Thyroid gland (tissue), 4 donors: ENCODE measurements around the gene PKD1. TPM values are rescaled to one million over a fixed set of nuclear protein-coding genes. Genes with fewer than 3 reads are reported as not detected.
"Not testable (repeated sequence)": the region's sequence is repeated elsewhere in the genome, so short reads cannot be mapped to it uniquely, and the experiment has no call there.

Experiments
- DNase-seq, 2 donors: peaks; one replicate each; pipeline ENCODE4 v3.0.0-alpha.2; 2019
- H3K27ac ChIP-seq, 3 donors: fragments of 200-600 bp; sonication (generic); 1 replicate in 2 of 3; 2 replicates in 1 of 3; pipeline ENCODE4 v1.5.1; 2016 to 2019; ENCODE audit warnings: mild to moderate bottlenecking in 1 of 3, moderate library complexity in 1 of 3
- H3K27me3 ChIP-seq: fragments of 200-600 bp; sonication (generic); one replicate; pipeline ENCODE4 v1.5.1; 2019
- H3K36me3 ChIP-seq, 2 donors: fragments of 200-600 bp; sonication (generic); one replicate each; pipeline ENCODE4 v1.5.1; 2016 to 2019
- H3K4me1 ChIP-seq, 2 donors: fragments of 200-600 bp; sonication (generic); one replicate each; pipeline ENCODE4 v1.5.1; 2017 to 2019
- H3K4me3 ChIP-seq, 3 donors: fragments of 200-600 bp; sonication (generic); replicated peaks in 1 of 3; 1 replicate in 2 of 3; 2 replicates in 1 of 3; pipeline ENCODE4 v1.5.1; 2016; ENCODE audit warnings: mild to moderate bottlenecking in 1 of 3
- H3K9me3 ChIP-seq: fragments of 200-600 bp; sonication (generic); one replicate; pipeline ENCODE4 v1.5.1; 2017
- POLR2A ChIP-seq, 2 donors: fragments of 450-650 bp; IDR thresholded peaks; one replicate each; pipeline ENCODE4 v1.6.1; 2017; ENCODE audit warnings: antibody characterized with exemption in 2 of 2, mild to moderate bottlenecking in 2 of 2, moderate library complexity in 1 of 2
- WGBS, 2 donors: methylation state at CpG; one replicate each; pipeline ENCODE4 v1.1.5; 2017; 5-methylcytosine and 5-hydroxymethylcytosine counted together
- intact Hi-C: fragments of 100-400 bp; cut with DNase I; formaldehyde crosslinking; loops from one replicate; pipeline ENCODE4 v1.15.1; 2023
- total RNA-seq, 4 donors: library from RNA; depleted of rRNA; stranded (reverse); fragments of >200 nt; gene quantifications; one replicate each; pipeline ENCODE4 v1.2.3, GENCODE V29; 2016
- TF ChIP-seq, protein P1 (sequence below), 6 experiments: fragments of 200-600 bp in 3 of 6; fragments of 450-650 bp in 3 of 6; sonication (generic) in 3 of 6; IDR thresholded peaks; one replicate each; pipeline ENCODE4 v1.5.1; 2016 to 2019; ENCODE audit warnings: antibody characterized with exemption in 6 of 6, mild to moderate bottlenecking in 2 of 6, inconsistent platforms in 1 of 6, moderate library complexity in 1 of 6

The PKD1 gene
- total RNA-seq, 4 donors from 2014 or later: 66.9 to 153 (median 87.7) TPM

GRCh38 chr16:2107791-2108125 is 27.9 kb downstream of the PKD1 start:
- H3K4me1 ChIP-seq, H3K4me3 ChIP-seq, intact Hi-C loops, H3K9me3 ChIP-seq, DNase-seq, H3K27me3 ChIP-seq, H3K27ac ChIP-seq: not testable (repeated sequence)
- peaks cover 29 to 44% of the 10 kb centered on the region in 2 donors for H3K36me3 ChIP-seq
- 95 to 96% methylated on average over 5 to 16 of the region's 23 CpGs for WGBS, 2 donors

DNA sequence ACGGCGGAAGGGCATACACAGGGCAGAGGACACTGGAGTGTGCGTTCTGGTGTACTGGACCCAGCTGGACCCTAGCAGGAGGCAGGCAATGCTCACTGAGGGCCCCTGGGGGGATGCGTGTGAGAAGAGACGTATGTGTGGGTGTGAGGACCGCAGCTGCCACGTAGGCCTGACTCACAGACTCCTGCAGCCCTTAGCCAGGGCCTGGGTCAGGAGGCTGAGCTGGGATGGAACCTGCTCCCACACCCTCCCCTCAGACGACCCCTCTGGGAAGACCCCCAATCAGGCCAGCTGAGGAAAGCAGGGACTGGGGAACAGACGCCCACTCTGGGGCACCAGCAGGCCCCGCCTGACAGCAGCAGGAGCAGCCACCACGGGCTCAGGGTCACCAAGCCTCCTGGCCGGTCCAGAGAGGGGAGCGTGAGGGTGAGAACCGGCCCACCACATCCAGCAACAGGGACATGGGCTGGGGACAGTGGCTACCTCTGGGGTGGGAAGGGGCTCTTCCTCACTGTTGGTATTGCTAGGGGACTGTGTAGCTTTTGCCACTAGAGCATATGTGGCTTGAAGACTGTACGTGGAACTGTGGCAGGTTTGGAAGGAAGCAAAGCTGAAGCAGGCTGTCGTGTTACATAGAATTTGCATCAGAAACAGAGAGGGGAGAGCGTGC is 28.4 kb downstream of the PKD1 start:
- WGBS, 2 donors: 88 to 93% methylated on average over 10 to 16 of the region's 17 CpGs
- DNase-seq, intact Hi-C loops, H3K4me1 ChIP-seq, H3K27me3 ChIP-seq, H3K9me3 ChIP-seq, H3K4me3 ChIP-seq, H3K27ac ChIP-seq: not testable (repeated sequence)
- H3K36me3 ChIP-seq: peaks cover 29 to 44% of the 10 kb centered on the region in 2 donors

DNA sequence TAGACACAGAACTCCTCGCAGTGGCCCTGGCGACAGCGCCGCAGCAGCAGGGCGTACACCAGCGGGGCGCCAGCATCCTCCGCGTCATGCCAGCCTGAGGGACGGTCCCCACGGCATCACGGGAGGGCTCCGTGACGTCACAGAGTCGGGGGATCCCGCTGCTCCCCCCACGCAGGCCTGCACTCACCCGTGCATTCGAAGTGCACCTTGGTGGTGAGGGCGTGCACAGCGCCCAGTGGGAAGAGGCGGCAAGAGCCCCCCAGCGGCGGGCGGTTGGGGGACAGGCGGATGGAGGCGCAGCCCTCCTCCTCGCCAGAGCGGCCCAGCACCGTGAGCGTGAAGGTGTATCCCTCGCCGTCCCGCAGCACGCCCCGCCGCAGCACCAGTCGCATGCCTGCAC is 29.5 kb downstream of the PKD1 start:
- H3K9me3 ChIP-seq, H3K4me3 ChIP-seq, intact Hi-C loops, H3K27ac ChIP-seq, H3K27me3 ChIP-seq, H3K4me1 ChIP-seq, DNase-seq: not testable (repeated sequence)
- 100% methylated on average over 3 of the region's 38 CpGs; no CpG with 5 or more reads in 1 of the 2 donors for WGBS, 2 donors
- peaks cover 25 to 44% of the 10 kb centered on the region in 2 donors for H3K36me3 ChIP-seq

GRCh38 chr16:2105769-2106168 is 29.9 kb downstream of the PKD1 start:
- H3K4me1 ChIP-seq, H3K9me3 ChIP-seq, H3K4me3 ChIP-seq, H3K27me3 ChIP-seq, DNase-seq, intact Hi-C loops, H3K27ac ChIP-seq: not testable (repeated sequence)
- WGBS, 2 donors: 75% methylated on average over 12 of the region's 22 CpGs; no CpG with 5 or more reads in 1 of the 2 donors
- H3K36me3 ChIP-seq: peaks cover 21 to 39% of the 10 kb centered on the region in 2 donors

- DNase-seq, H3K27me3 ChIP-seq, H3K4me1 ChIP-seq, H3K27ac ChIP-seq, H3K4me3 ChIP-seq, H3K9me3 ChIP-seq, intact Hi-C loops: not testable (repeated sequence)
- H3K36me3 ChIP-seq: peaks cover 16 to 39% of the 10 kb centered on the region in 2 donors
- WGBS, 2 donors: 93% methylated on average over 10 of the region's 21 CpGs; no CpG with 5 or more reads in 1 of the 2 donors
These were observed 30.4 kb downstream of the PKD1 start for GRCh38 chr16:2105291-2105690.

DNA sequence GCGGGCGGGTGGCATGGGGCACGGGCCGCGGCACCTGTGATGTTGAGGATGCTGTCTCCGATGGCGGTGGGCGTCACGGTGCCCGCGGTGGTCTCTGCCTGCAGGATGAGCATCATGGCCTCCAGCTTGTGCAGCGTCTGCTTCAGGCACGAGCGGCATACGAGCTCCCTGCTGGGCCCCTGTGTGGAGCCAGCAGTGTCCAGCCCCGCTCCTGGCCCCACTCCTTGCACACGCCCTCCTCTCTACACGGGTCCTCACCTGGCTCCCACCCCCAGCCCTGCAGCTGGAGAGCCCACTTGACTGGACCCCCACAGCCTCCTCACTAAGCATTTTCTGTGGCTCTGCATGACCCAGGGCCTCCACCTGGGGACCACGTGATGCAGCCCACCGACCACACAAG is 31.2 kb downstream of the PKD1 start:
- H3K27me3 ChIP-seq, H3K4me1 ChIP-seq, H3K4me3 ChIP-seq, DNase-seq, H3K9me3 ChIP-seq, intact Hi-C loops, H3K27ac ChIP-seq: not testable (repeated sequence)
- peaks cover 16 to 43% of the 10 kb centered on the region in 2 donors for H3K36me3 ChIP-seq
- WGBS, 2 donors: 50 to 84% methylated on average over 3 to 16 of the region's 20 CpGs

GRCh38 chr16:2102471-2102870 is 33.2 kb downstream of the PKD1 start:
- H3K4me3 ChIP-seq: no peak overlapping the region
- peaks cover 2% of the 10 kb centered on the region in 2 donors for H3K4me1 ChIP-seq
- H3K36me3 ChIP-seq: peaks cover 16 to 30% of the 10 kb centered on the region in 2 donors
- no peaks in the 10 kb centered on the region for H3K9me3 ChIP-seq
- no peak overlapping the region for H3K27ac ChIP-seq
- TF ChIP-seq, protein P1, sequence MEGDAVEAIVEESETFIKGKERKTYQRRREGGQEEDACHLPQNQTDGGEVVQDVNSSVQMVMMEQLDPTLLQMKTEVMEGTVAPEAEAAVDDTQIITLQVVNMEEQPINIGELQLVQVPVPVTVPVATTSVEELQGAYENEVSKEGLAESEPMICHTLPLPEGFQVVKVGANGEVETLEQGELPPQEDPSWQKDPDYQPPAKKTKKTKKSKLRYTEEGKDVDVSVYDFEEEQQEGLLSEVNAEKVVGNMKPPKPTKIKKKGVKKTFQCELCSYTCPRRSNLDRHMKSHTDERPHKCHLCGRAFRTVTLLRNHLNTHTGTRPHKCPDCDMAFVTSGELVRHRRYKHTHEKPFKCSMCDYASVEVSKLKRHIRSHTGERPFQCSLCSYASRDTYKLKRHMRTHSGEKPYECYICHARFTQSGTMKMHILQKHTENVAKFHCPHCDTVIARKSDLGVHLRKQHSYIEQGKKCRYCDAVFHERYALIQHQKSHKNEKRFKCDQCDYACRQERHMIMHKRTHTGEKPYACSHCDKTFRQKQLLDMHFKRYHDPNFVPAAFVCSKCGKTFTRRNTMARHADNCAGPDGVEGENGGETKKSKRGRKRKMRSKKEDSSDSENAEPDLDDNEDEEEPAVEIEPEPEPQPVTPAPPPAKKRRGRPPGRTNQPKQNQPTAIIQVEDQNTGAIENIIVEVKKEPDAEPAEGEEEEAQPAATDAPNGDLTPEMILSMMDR (IDR thresholded peaks at IDR 0.05): no peak
- TF ChIP-seq POLR2A (IDR thresholded peaks at IDR 0.05): no peak
- H3K27me3 ChIP-seq: no peaks in the 10 kb centered on the region
- WGBS, 2 donors: 100% methylated on average over 1 of the region's 19 CpGs; no CpG with 5 or more reads in 1 of the 2 donors
- DNase-seq: no peak
- intact Hi-C loops: no loop called here

GRCh38 chr16:2101581-2101980 is 34.1 kb downstream of the PKD1 start:
- H3K9me3 ChIP-seq, DNase-seq, H3K27me3 ChIP-seq, H3K4me3 ChIP-seq, H3K27ac ChIP-seq, intact Hi-C loops: not testable (repeated sequence)
- WGBS, 2 donors: 89 to 93% methylated on average over 10 to 12 of the region's 16 CpGs
- peaks cover 16 to 33% of the 10 kb centered on the region in 2 donors for H3K36me3 ChIP-seq
- peaks cover 11% of the 10 kb centered on the region in 2 donors for H3K4me1 ChIP-seq

GRCh38 chr16:2097689-2098088 is 38.0 kb downstream of the PKD1 start:
- Histone ChIP-seq H3K4me1 (peaks cover 25 to 29% of the 10 kb centered on the region in 2 donors), H3K36me3 (peaks cover 6 to 15% of the 10 kb centered on the region in 2 donors)
- H3K4me3 ChIP-seq, intact Hi-C loops, H3K27ac ChIP-seq, DNase-seq, H3K27me3 ChIP-seq, H3K9me3 ChIP-seq: not testable (repeated sequence)
- WGBS, 2 donors: 83 to 100% methylated on average over 1 to 3 of the region's 14 CpGs
